WTC11 (cell line): ENCODE data around the gene FILIP1L. TPM values are rescaled to one million over a fixed set of nuclear protein-coding genes. Genes with fewer than 3 reads are reported as not detected.
A peak's percentile ranks its signal among the peaks of the same experiment; 100 is the strongest.

ENCODE experiments used
- ATAC-seq: fragments of 200-7000 bp; cut with Tn5 transposase; 2 replicates; pipeline ENCODE4 v1.10.0; 2021; ENCODE audit warnings: mild to moderate bottlenecking, moderate library complexity
- CTCF ChIA-PET: fragments of 300-600 bp; sonication (Branson Sonifier 250); formaldehyde crosslinking; loops from one replicate; lab custom pipeline; 2021; ENCODE audit warnings: antibody characterized with exemption; lab: Charles Lee
- POLR2A ChIA-PET: fragments of 350-600 bp; sonication (Branson Sonifier 250); formaldehyde crosslinking; loops from one replicate; lab custom pipeline; 2021; ENCODE audit warnings: antibody characterized with exemption; lab: Charles Lee
- DNase-seq: peaks from one replicate; pipeline ENCODE4 v3.0.0; 2021; ENCODE audit warnings: low spot score
- H3K27ac Mint-ChIP-seq: 2 replicates; pipeline ENCODE4 v1.8.0; 2021; ENCODE audit warnings: mixed read lengths
- H3K27me3 Mint-ChIP-seq: 2 replicates; pipeline ENCODE4 v1.8.0; 2021; ENCODE audit warnings: low read depth, mild to moderate bottlenecking, moderate library complexity, mixed read lengths
- H3K36me3 Mint-ChIP-seq: 2 replicates; pipeline ENCODE4 v1.8.0; 2021; ENCODE audit warnings: mixed read lengths
- H3K4me1 Mint-ChIP-seq: 2 replicates; pipeline ENCODE4 v1.8.0; 2022; ENCODE audit warnings: mixed read lengths
- H3K4me3 Mint-ChIP-seq: 2 replicates; pipeline ENCODE4 v1.8.0; 2021; ENCODE audit warnings: mild to moderate bottlenecking, moderate library complexity, mixed read lengths
- H3K9me3 Mint-ChIP-seq: 2 replicates; pipeline ENCODE4 v1.8.0; 2021; ENCODE audit warnings: mixed read lengths
- ARID4B ChIP-seq: sonication (generic); formaldehyde crosslinking; IDR thresholded peaks from 2 replicates; pipeline ENCODE4 v1.8.0; 2023; ENCODE audit warnings: missing genetic modification reagents, mild to moderate bottlenecking, borderline replicate concordance
- CREM ChIP-seq: sonication (generic); formaldehyde crosslinking; IDR thresholded peaks from 2 replicates; pipeline ENCODE4 v1.8.1; 2022; ENCODE audit warnings: mild to moderate bottlenecking, missing genetic modification reagents, moderate library complexity
- E2F1 ChIP-seq: sonication (generic); formaldehyde crosslinking; IDR thresholded peaks from 2 replicates; pipeline ENCODE4 v1.8.0; 2022; ENCODE audit warnings: mild to moderate bottlenecking, missing genetic modification reagents
- ELF4 ChIP-seq: sonication (generic); formaldehyde crosslinking; IDR thresholded peaks from 2 replicates; pipeline ENCODE4 v1.8.1; 2022; ENCODE audit warnings: low read depth, mild to moderate bottlenecking, moderate library complexity, missing genetic modification reagents
- GABPB1 ChIP-seq: sonication (generic); formaldehyde crosslinking; IDR thresholded peaks from 2 replicates; pipeline ENCODE4 v1.8.1; 2023; ENCODE audit warnings: mild to moderate bottlenecking, missing genetic modification reagents
- HMGXB4 ChIP-seq: sonication (generic); formaldehyde crosslinking; IDR thresholded peaks from 2 replicates; pipeline ENCODE4 v1.8.1; 2023; ENCODE audit warnings: mild to moderate bottlenecking, moderate library complexity, missing genetic modification reagents
- NFATC4 ChIP-seq: fragments of 250-450 bp; sonication (Bioruptor Pico); IDR thresholded peaks from 2 replicates; pipeline ENCODE4 v1.9.0; 2021; ENCODE audit warnings: mild to moderate bottlenecking
- NR2C2 ChIP-seq: sonication (generic); formaldehyde crosslinking; IDR thresholded peaks from 2 replicates; pipeline ENCODE4 v1.8.0; 2022; ENCODE audit warnings: mild to moderate bottlenecking, missing genetic modification reagents
- PRRX2 ChIP-seq: fragments of 250-450 bp; sonication (Bioruptor Pico); IDR thresholded peaks from 2 replicates; pipeline ENCODE4 v1.8.0; 2021; ENCODE audit warnings: mild to moderate bottlenecking
- RORB ChIP-seq: fragments of 250-450 bp; sonication (Bioruptor Pico); IDR thresholded peaks from 2 replicates; pipeline ENCODE4 v1.9.0; 2021; ENCODE audit warnings: mild to moderate bottlenecking
- SMAD4 ChIP-seq: sonication (generic); formaldehyde crosslinking; IDR thresholded peaks from 2 replicates; pipeline ENCODE4 v1.8.0; 2022; ENCODE audit warnings: mild to moderate bottlenecking, missing genetic modification reagents
- TEAD1 ChIP-seq: sonication (generic); formaldehyde crosslinking; IDR thresholded peaks from 2 replicates; pipeline ENCODE4 v1.8.0; 2022; ENCODE audit warnings: mild to moderate bottlenecking, missing genetic modification reagents
- TP53 ChIP-seq: sonication (generic); formaldehyde crosslinking; IDR thresholded peaks from 2 replicates; pipeline ENCODE4 v1.8.1; 2023; ENCODE audit warnings: mild to moderate bottlenecking, missing genetic modification reagents
- ZBTB21 ChIP-seq: sonication (generic); formaldehyde crosslinking; IDR thresholded peaks from 2 replicates; pipeline ENCODE4 v1.8.1; 2023; ENCODE audit warnings: mild to moderate bottlenecking, missing genetic modification reagents, borderline replicate concordance
- ZNF396 ChIP-seq: fragments of 250-450 bp; sonication (Bioruptor Pico); IDR thresholded peaks from 2 replicates; pipeline ENCODE4 v1.8.0; 2021; ENCODE audit warnings: mild to moderate bottlenecking, moderate library complexity, borderline replicate concordance
- ZNF512 ChIP-seq: sonication (generic); formaldehyde crosslinking; IDR thresholded peaks from 2 replicates; pipeline ENCODE4 v1.8.1; 2022; ENCODE audit warnings: missing genetic modification reagents, borderline replicate concordance
- total RNA-seq: library from RNA; stranded (reverse); gene quantifications from 3 replicates; pipeline ENCODE4 v1.2.3, GENCODE V29; 2021
- TF ChIP-seq, protein P1 (sequence below): sonication (generic); formaldehyde crosslinking; IDR thresholded peaks from 2 replicates; pipeline ENCODE4 v1.8.1; 2022; ENCODE audit warnings: mild to moderate bottlenecking, moderate library complexity, missing genetic modification reagents
- TF ChIP-seq, protein P2 (sequence below): fragments of 250-450 bp; sonication (Bioruptor Pico); IDR thresholded peaks from 2 replicates; pipeline ENCODE4 v1.9.0; 2021; ENCODE audit warnings: mild to moderate bottlenecking

FILIP1L gene
- total RNA-seq, 1 experiment from 2014 or later: 0.17 TPM

DNA sequence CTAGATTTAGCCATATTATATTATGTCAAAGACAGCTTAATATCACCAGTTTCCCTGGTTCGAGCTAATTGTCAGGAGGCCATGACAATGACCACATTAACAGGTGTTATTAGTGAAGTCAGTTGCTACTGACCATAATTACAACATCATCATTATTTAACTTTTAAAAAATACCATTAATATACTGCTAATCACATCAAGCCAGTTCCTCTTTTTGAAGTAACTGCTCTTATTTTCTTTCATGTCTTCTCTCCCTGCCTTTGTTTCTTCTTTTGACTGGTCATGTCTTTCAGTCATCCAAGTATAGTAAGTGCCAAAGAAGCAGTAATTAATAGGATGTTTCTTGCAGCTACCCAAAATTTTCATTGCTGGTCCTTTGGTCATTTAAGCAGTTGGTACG is 235.0 kb downstream of the FILIP1L start:
- H3K36me3 Mint-ChIP-seq: no peaks in the 10 kb centered on the region
- peaks cover 20% of the 10 kb centered on the region for H3K4me1 Mint-ChIP-seq
- ChIA-PET POLR2A (no interaction called here), CTCF (no interaction called here)
- no peak overlapping the region for H3K27ac Mint-ChIP-seq
- no peaks in the 10 kb centered on the region for H3K9me3 Mint-ChIP-seq
- peaks cover 56% of the 10 kb centered on the region for H3K27me3 Mint-ChIP-seq
- H3K4me3 Mint-ChIP-seq: no peak overlapping the region
- DNase-seq (no peak), ATAC-seq (no peak)
- TF ChIP-seq CREM (CRISPR knock-in tag) (no peak), TP53 (CRISPR knock-in tag) (no peak), TEAD1 (CRISPR knock-in tag) (no peak), E2F1 (CRISPR knock-in tag) (no peak), SMAD4 (CRISPR knock-in tag) (no peak), NR2C2 (CRISPR knock-in tag) (no peak), ZBTB21 (no peak), ZNF396 (CRISPR knock-in tag) (no peak), ZNF512 (CRISPR knock-in tag) (no peak), ELF4 (no peak)
- TF ChIP-seq, protein P1, sequence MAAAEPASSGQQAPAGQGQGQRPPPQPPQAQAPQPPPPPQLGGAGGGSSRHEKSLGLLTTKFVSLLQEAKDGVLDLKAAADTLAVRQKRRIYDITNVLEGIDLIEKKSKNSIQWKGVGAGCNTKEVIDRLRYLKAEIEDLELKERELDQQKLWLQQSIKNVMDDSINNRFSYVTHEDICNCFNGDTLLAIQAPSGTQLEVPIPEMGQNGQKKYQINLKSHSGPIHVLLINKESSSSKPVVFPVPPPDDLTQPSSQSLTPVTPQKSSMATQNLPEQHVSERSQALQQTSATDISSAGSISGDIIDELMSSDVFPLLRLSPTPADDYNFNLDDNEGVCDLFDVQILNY (CRISPR knock-in tag): no peak

- Mint-ChIP-seq H3K36me3 (no peaks in the 10 kb centered on the region), H3K27ac (no peak overlapping the region), H3K9me3 (no peaks in the 10 kb centered on the region), H3K4me1 (peaks cover 17% of the 10 kb centered on the region), H3K4me3 (no peak overlapping the region), H3K27me3 (peaks cover 69% of the 10 kb centered on the region)
- no peak for ATAC-seq
- TF ChIP-seq, protein P2, sequence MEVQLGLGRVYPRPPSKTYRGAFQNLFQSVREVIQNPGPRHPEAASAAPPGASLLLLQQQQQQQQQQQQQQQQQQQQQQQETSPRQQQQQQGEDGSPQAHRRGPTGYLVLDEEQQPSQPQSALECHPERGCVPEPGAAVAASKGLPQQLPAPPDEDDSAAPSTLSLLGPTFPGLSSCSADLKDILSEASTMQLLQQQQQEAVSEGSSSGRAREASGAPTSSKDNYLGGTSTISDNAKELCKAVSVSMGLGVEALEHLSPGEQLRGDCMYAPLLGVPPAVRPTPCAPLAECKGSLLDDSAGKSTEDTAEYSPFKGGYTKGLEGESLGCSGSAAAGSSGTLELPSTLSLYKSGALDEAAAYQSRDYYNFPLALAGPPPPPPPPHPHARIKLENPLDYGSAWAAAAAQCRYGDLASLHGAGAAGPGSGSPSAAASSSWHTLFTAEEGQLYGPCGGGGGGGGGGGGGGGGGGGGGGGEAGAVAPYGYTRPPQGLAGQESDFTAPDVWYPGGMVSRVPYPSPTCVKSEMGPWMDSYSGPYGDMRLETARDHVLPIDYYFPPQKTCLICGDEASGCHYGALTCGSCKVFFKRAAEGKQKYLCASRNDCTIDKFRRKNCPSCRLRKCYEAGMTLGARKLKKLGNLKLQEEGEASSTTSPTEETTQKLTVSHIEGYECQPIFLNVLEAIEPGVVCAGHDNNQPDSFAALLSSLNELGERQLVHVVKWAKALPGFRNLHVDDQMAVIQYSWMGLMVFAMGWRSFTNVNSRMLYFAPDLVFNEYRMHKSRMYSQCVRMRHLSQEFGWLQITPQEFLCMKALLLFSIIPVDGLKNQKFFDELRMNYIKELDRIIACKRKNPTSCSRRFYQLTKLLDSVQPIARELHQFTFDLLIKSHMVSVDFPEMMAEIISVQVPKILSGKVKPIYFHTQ (CRISPR knock-in tag): no peak
- 0 out of 2 replicates have a peak, but pooled peaks have one; percentile 24 for TF ChIP-seq GABPB1
- POLR2A ChIA-PET: interaction anchor here (1.0 kb wide), 1 partner anchor 31 kb away, joined by 3 read pairs; no protein-coding TSS in a partner anchor
- CTCF ChIA-PET: no interaction called here
- DNase-seq: no peak
These were observed 236.3 kb downstream of the FILIP1L start for GRCh38 chr3:99878005-99878404.

- no peak overlapping the region for H3K27ac Mint-ChIP-seq
- 0 out of 2 replicates have a peak overlapping the region, but pooled peaks have one; percentile 64 for H3K4me3 Mint-ChIP-seq
- peaks cover 76% of the 10 kb centered on the region for H3K27me3 Mint-ChIP-seq
- DNase-seq: no peak
- TF ChIP-seq ARID4B: no peak
- no peak for TF ChIP-seq NFATC4 (CRISPR knock-in tag)
- TF ChIP-seq HMGXB4: no peak
- TF ChIP-seq PRRX2 (CRISPR knock-in tag): no peak
- TF ChIP-seq RORB: no peak
- TF ChIP-seq, all 79 proteins: peak for 0
- no peak for ATAC-seq
- Mint-ChIP-seq H3K4me1 (peaks cover 17% of the 10 kb centered on the region), H3K36me3 (no peaks in the 10 kb centered on the region), H3K9me3 (no peaks in the 10 kb centered on the region)
- POLR2A ChIA-PET: interaction anchor here (1.0 kb wide), 1 partner anchor 30 kb away, joined by 3 read pairs; no protein-coding TSS in a partner anchor
- CTCF ChIA-PET: no interaction called here
These were observed 237.2 kb downstream of the FILIP1L start for GRCh38 chr3:99877031-99877579.
